GM10248 (cell line): ENCODE measurements around the gene ZMIZ1.

ENCODE experiments used
- CTCF ChIA-PET: fragments of 300-600 bp; sonication (Branson Sonifier 250); formaldehyde crosslinking; extraction: SDS; loops from one replicate; lab custom pipeline; 2021; ENCODE audit warnings: antibody characterized with exemption; lab: Yijun Ruan, JAX
- POLR2A ChIA-PET: fragments of 350-650 bp; sonication (Branson Sonifier 250); formaldehyde crosslinking; extraction: SDS; loops from one replicate; lab custom pipeline; 2020; ENCODE audit warnings: antibody characterized with exemption; lab: Yijun Ruan, JAX
- DNase-seq: peaks from one replicate; pipeline ENCODE4 v3.0.0; 2012; ENCODE audit errors: extremely low spot score
- CTCF ChIP-seq: IDR thresholded peaks from 2 replicates; pipeline ENCODE4 v1.5.1; 2012; ENCODE audit warnings: mild to moderate bottlenecking, low read depth; ENCODE audit errors: extremely low read depth, missing control alignments, control extremely low read depth

The ZMIZ1 gene

GRCh38 chr10:79068203-79068561 is 584 bp upstream of the ZMIZ1 start:
- no peak for DNase-seq
- ChIA-PET POLR2A (no interaction called here), CTCF (interaction anchor here (1.3 to 2.4 kb wide), 3 partner anchors 16 to 127 kb away, joined by 3 to 11 read pairs (median 3); no protein-coding TSS in a partner anchor)
- peak; percentile 3 for TF ChIP-seq CTCF

- POLR2A ChIA-PET: no interaction called here
- no peak for TF ChIP-seq CTCF
- CTCF ChIA-PET: interaction anchor here (1.3 kb wide), 1 partner anchor 15 kb away, joined by 3 read pairs; no protein-coding TSS in a partner anchor
- peak; percentile 66 for DNase-seq
Observed at GRCh38 chr10:79069325-79070080, 737 bp downstream of the ZMIZ1 start.

GRCh38 chr10:79070081-79070605 is 1.4 kb downstream of the ZMIZ1 start:
- TF ChIP-seq CTCF: no peak
- POLR2A ChIA-PET: no interaction called here
- CTCF ChIA-PET: no interaction called here
- no peak for DNase-seq

GRCh38 chr10:79070606-79071395 is 2.0 kb downstream of the ZMIZ1 start:
- ChIA-PET CTCF (interaction anchor here (0.8 to 6.6 kb wide), 4 partner anchors 9 to 1023 kb away, joined by 3 to 27 read pairs (median 3); no protein-coding TSS in a partner anchor), POLR2A (no interaction called here)
- no peak for DNase-seq
- TF ChIP-seq CTCF: no peak

GRCh38 chr10:79071396-79071923 is 2.7 kb downstream of the ZMIZ1 start:
- TF ChIP-seq CTCF: no peak
- DNase-seq: no peak
- POLR2A ChIA-PET: no interaction called here
- CTCF ChIA-PET: interaction anchor here (0.8 to 6.6 kb wide), 4 partner anchors 8 to 1024 kb away, joined by 3 to 27 read pairs (median 3); no protein-coding TSS in a partner anchor

- CTCF ChIA-PET: interaction anchor here (2.1 to 6.6 kb wide), 2 partner anchors 97 to 123 kb away, joined by 5 to 27 read pairs; no protein-coding TSS in a partner anchor
- TF ChIP-seq CTCF: no peak
- DNase-seq: no peak
- POLR2A ChIA-PET: no interaction called here
Observed at GRCh38 chr10:79072041-79072441, 3.3 kb downstream of the ZMIZ1 start.
